Jurkat, Clone E6-1 (cell line): Measurements from ENCODE around the gene PTPRCAP.
"Not testable (repeated sequence)": the region's sequence is repeated elsewhere in the genome, so short reads cannot be mapped to it uniquely, and the experiment has no call there.

Experiments used
- DNase-seq: peaks from one replicate; pipeline ENCODE4 v3.0.0-alpha.2; 2011; ENCODE audit warnings: low read depth, low spot score
- H3K4me3 ChIP-seq: 2 replicates; pipeline ENCODE4 v1.5.1; 2011; ENCODE audit warnings: mild to moderate bottlenecking, low read length, control low read depth, moderate library complexity

PTPRCAP gene

DNA sequence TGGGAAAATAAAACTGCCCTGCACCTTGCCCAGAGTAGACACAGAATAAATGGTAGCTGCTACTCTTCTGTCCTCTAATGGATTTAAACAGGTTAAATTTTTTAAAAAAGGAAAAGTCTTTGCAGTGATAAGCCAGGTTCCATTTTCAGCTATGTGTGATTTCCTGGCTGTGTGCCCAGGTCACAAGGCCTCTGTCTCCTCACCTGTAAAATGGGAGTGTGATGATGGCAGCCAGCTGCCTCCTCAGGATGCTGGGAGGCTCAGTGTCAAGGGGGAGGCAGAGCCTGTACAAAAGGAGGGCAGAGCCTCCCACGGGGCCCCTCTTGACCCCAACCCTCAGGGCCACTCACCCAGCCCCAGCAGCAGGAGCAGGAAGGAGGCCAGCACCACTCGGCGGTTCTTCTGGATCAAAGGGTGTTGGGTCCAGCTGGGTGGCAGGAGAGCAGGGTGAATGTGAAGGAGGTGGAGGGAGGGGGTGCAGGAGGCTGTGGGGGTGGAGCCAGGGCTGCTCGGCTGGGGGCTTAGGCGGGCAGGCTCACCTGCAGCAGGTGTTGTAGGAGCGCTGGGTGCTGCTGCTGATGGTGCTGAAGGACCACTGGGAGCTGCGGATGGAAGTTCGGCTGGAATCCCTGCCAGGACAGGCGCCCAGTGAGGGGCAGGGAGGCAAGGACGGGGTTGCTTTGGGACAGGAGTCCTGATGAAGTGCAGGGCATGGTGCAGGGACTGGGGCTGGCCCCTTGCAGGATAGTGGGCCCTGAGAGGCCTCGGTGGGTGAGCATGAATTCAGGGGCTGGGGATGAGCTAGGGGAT is 29.7 kb upstream of the PTPRCAP start:
- H3K4me3 ChIP-seq: no peak overlapping the region
- DNase-seq: no peak

DNA sequence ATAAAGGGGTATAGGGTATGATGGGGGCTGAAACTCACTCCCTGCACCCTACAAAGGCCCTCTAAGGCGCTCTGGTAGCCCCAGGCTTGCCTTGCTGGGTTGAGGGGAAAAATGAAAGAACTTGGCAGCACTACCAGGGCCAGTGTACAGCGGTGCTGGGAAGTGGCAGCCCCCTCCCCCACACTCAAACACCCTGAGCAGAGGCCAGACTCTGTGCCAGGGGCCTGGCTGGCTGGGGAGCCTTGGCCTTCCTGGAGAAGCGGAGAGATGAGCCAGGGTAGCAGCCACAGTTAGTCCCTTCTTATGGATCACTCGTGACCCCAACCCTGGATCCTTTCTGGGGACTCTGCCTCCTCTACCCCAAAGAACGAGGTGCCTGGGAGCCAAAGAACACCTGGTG is 28.9 kb upstream of the PTPRCAP start:
- DNase-seq: no peak

DNA sequence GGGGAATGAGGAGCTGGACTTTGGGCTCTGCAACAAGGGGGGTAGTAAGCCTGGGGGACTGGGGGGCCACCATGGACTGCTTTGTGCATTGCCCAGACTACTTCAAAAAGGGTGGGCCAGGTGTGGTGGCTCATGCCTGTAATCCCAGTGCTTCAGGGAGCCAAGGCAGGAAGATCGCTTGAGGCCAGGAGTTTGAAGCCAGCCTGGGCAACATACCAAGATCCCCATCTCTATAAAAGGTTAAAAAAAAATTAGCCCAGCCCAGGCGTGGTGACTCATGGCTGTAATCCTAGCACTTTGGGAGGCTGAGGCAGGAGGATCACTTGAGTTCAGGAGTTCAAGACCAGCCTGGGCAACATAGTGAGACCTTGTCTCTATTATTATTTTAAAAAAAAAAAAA is 28.0 kb upstream of the PTPRCAP start:
- H3K4me3 ChIP-seq: peak overlapping the region; percentile 82
- DNase-seq: not testable (repeated sequence)

More for the DNA sequence above, 28.9 kb upstream of the PTPRCAP start:
- no peak overlapping the region for H3K4me3 ChIP-seq

DNA sequence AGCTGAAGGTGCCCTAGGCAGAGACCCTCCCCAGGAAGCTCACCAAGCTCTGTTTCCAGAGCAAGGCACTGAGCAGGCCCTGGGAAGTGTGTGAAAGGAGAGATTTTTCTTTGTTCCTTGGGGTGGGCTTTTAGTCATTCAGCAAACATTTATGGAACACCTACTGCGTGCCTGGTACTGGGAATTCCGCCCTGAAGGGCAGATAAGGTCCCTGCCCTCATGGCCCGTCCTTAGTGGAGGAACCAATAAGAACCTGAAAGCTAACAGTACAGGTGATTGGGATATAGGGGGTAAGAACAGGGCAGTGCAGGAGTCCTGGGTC is 27.7 kb upstream of the PTPRCAP start:
- no peak for DNase-seq
- H3K4me3 ChIP-seq: peak overlapping the region; percentile 82

DNA sequence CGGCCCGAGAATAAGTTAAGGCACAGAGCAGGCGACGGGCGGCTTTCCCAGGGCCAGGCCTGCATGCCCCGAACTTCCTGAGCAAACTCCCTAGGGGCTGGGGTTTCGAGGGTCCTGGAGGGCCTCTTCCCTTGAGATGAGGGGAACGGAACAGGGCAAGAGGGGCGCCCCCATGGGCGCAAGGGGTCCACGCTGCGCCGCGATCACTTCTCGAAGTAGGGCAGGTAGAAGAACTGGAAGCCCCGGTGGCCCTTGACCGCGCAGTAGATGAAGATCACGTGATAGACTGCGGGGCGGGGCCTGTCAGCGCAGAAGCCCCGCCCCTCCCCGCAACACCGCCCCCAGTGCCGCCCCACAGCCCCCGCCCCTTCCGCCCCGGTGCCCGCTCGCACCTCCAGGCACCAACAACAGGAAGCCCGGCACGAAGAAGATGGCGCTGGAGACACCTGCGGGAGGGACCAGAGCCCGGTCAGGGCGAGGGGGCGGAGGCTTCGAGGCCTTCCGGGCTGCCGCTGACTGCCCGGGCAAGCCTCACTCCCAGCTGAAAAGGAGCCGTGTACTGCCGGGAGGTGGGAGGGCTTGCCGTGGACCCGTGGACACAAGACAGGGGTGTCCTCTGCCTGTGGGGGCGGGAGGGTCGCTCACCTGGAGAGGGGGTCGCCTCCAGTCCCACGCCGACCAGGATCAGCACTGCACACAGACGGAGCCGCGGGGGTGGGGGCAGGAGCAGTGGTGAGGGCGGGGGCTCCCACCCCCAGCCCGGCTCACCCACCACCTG is 27.1 kb upstream of the PTPRCAP start:
- DNase-seq: peak; percentile 80
- H3K4me3 ChIP-seq: peak overlapping the region; percentile 82

DNA sequence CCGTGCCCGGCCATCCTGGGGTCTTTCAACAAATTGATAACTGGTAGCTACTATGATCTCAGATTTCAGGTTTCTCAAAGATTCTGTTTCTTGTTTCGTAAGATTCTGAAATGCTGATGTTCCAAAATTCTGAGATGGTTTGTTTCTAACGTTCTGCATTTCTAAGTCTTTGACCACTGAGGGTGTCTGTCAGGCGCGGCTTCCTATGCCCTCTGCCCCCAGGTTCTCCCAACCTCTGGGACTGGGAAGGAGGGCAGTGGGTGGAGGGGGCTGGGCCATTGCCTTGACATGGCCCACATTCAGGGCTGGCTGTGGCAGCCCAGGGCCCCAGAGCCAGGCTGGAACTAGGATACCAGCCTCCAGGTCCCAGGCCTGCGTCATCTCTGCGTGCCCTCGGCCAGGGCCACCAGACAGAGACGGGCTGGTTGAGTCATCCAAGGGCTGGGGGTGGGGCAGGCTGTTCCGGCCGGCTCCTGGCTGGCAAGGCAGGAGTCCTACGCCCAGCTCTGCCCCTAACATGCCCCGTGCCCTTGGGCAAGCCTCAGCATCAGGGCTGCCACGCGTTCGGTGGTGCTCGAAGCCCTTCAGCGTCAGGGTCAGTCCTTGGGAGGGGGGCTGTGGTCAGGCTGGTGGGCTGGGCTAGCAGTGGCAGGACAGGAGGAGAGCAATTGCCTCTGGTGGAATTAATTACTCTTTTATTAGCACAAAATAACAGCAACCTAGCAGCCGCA is 26.4 kb upstream of the PTPRCAP start:
- peak overlapping the region; percentile 82 for H3K4me3 ChIP-seq
- no peak for DNase-seq

DNA sequence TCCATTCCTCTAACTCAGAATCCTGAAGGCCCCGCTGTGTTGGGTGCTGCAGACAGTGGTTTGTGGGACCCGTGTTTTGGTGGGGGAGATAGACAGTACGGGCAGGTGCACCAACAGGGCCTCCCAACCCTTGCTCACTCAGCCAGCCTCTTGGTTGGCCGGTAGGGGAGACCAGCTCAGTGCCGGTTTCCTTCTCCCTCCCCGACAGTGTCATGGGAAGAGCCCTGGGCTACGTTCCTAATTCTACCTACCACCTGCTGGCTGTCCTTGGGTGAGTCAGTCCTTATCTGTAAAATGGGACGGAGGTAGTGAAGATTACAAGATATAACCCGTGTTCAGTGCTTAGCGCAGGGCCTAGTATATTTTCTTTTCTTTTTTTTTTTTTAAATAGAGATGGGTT is 25.7 kb upstream of the PTPRCAP start:
- H3K4me3 ChIP-seq: no peak overlapping the region
- no peak for DNase-seq

DNA sequence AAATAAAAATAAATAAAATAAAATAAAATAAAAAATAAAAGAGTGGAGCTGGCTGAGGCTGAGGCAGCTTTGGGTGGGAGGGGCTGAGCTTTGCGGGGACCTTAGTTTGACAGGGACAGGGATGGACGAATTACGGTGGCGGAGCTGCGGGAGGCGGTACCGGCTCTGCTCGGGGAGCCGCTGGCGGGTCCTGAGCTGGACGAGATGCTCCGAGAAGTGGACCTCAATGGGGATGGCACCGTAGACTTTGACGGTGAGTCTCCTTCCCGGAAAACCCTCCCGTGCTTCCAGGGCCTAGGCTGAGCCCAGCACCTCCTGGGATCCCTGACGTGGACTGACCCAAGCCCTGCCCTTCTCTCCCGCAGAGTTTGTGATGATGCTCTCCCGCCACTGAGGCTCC is 20.8 kb upstream of the PTPRCAP start:
- no peak for DNase-seq
- H3K4me3 ChIP-seq: no peak overlapping the region

DNA sequence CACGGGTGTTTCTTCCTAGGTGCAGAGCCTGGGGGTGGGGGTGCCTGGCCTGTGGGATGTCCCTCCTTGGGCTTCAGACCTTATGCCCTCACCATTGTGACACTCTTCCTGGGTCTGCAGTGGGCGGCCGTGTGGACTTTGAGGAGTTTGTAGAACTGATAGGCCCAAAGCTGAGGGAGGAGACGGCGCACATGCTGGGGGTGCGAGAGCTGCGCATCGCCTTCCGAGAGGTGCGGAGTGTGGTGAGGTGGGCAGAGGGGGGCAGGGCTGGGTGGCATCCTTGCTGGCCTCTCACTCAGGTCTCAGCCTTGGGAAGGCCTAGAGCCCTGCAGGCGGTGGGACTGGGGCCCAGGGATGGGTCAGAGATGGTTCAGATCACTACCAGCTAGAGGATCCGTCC is 20.0 kb upstream of the PTPRCAP start:
- H3K4me3 ChIP-seq: no peak overlapping the region
- no peak for DNase-seq

DNA sequence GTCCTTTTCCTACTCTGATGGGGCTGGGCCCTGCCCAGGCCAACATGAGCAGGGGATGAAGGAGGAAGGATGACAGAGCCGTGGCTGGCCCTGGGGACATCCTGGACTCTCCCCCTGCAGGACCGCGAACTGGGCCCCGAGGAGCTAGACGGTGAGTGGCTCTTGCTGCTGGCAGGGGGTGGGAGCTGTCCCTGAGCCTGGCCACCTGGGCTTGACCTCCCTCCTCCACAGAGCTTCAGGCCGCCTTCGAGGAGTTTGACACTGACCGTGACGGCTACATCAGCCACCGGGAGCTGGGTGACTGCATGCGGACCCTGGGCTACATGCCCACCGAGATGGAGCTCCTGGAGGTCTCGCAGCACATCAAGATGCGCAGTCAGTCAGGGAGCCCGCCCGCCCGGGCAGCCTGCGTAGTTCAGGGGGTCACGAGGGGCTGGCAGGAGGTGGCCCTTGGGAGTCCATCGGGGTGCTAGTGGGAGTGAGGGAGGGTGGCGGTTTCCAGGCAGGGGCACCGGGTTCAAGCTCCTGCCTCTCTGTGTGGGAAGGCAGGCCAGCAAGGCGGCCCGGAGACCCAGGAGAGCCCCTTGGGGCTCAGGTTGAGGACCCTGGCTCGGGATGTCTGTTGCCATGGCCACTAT is 18.7 kb upstream of the PTPRCAP start:
- no peak overlapping the region for H3K4me3 ChIP-seq
- no peak for DNase-seq

DNA sequence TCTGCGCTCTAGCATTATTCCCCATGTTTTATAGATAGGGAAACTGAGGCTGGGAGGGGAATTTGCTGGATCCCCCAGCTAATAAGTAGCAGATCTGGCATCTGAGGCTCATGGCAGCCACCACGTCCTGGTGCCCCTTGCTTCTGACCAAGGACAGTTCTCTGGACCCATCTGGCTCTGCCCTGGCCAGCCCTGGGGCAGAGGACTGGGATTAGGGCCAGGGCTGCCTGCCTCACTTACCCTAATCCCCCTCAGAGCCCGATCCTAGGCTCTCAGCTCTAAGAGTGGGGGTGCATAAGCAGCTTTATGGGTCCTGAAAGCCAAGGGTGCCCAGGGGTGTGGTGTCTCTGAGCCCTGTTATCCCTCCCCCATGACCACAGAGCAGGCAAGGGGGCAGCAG is 17.6 kb upstream of the PTPRCAP start, which contains the start of gene CABP4:
Gene CABP4, plus strand, starts transcription at position 301 of the 400 bp plus-strand sequence. Its CDS starts 70 bp downstream, at position 371.
- no peak for DNase-seq

DNA sequence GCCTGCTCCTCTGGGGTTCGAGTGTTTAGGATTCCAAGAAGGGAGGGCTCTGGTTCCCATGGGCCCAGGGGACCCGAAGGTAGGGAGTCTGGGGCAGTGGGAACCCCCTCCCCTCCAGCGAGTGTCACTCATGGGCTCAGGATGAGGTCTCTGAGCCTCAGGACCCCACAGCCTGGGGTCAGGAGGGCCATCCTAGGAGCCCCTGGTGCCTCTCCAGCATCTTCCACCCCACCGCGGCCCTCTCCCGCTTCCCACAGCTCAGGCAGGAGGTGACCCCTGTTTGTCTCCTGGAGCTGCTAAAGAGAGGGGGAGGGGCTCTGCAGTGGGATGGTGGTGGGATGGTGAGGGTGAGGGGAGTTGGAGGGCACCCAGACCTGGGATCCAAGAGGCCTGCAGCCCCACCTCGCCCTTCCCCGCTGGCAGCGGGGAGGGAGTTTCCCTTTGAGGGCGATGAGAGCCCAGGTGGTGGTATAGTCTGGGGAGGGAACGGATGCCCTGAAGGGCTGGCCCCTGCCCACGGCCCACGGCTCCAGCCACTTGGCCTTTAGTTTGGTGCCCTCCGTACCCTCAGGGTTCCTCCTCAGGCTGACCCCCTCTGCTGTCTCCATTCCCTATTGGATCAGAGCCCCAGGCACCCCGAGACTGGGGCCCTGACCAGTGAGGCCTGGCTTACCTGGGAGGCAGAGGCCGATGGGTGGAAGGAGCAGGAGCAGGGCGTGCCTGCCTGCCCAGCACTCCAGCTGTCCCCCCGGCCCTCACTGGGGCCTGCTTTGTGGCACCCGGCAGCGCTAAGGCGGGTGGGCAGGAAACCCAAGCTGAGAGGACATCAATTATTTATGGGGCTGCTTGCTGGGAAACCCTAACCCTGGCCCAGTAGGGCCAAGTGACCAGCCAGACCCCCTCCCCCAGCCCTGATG is 16.6 kb upstream of the PTPRCAP start:
- DNase-seq: no peak
- H3K4me3 ChIP-seq: no peak overlapping the region

More for the DNA sequence above, 17.6 kb upstream of the PTPRCAP start, which contains the start of gene CABP4:
- no peak within 1 kb of the TSS for H3K4me3 ChIP-seq

DNA sequence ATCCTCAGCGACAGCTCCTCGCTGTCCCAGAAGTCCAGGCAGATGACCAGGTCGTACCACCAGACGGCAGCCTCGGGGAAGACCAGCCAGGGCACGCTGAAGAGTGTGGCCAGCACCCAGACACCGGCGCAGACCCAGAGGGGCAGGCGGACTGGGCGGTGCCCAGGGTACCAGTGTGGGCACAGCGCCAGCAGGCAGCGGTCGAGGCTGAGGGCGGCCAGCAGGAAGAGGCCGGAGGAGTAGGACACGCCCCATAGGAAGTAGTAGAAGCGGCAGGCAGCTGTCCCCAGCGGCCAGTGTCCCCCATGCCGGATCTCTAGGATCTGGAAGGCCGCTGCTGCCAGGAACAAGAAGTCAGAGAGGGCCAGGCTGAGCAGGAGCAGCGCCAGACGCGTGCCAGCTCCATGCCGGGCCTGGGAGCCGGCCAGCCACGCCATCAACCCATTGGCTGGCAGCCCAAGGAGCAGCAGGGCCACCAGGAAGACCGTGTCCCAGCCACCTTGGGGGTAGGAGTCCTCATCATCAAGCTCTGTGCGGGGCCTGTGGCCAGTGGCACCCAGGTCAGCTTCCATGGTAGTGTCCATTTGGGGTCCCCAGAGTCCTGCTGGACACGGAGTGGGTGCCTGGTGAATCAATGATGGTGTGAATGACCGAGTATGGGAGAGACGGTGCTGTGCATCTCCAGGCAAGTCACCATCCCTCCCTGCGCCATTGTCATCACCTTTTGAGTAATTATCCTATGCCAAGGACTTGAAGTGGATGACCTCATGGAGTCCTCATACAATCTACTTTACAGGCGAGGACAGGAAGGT is 14.9 kb upstream of the PTPRCAP start, which contains the start of gene GPR152:
Gene GPR152, minus strand, starts transcription at position 589 of the 812 bp plus-strand sequence. Its CDS starts 5 bp downstream, at position 584.
- no peak for DNase-seq
- H3K4me3 ChIP-seq: no peak within 1 kb of the TSS

DNA sequence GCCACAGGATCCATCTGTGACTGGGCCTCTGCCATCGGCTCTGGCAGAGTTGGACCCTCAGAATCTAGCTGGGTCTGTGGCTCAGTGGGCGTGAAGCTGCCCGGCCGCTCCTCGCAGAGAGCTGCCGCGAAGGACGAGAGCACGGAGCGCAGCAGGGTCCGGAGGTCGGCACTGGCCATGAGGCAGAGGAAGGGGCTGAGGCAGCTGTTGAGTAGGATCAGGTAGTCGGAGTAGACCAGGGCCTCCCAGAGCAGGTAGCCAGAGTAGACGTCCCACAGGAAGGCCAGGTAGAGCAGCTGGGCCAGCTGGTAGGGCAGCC is 14.1 kb upstream of the PTPRCAP start:
- DNase-seq: no peak

DNA sequence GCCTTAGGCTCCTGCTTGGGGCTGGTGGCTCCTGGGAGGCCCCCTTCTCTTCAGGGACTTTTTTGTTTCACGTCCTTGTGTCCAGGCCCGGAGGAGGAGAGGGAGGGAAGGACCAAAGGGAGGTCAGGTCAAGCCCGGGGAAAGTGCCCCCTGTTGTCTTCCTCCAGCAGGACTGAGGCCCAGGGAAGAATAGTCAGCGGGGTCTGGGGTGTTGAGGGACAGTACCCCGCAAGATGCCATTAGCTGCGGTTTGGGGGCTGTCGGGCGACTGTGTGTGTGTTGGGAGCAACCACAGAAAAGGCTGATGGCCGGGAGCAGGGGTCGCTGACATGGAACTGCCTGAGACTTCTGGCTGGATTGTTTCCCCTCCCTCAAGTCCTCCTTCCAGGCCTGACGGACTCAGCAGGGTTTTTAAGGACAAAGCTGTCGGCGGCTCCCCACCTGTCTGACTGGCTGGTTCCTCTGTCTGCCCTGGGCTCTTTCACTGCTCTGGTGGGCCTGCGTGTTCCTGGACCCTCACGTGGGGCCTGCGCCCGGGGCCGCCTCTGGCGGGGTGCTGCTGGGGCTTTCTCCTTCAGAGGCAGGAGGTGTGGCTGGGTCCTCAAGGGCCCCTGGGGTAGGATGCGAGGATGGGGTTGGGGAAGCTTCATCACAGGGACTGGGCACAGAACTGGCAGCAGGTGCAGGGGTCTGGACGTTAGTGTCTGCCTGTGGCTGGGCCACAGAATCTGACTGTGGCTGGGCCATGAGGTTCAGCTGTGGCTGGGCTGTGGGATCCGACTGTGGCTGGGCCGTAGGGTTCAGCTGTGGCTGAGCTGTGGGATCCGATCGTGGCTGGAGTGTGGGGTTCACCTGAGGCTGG is 13.5 kb upstream of the PTPRCAP start:
- no peak for DNase-seq
- no peak overlapping the region for H3K4me3 ChIP-seq

More for the DNA sequence above, 14.1 kb upstream of the PTPRCAP start:
- no peak overlapping the region for H3K4me3 ChIP-seq

DNA sequence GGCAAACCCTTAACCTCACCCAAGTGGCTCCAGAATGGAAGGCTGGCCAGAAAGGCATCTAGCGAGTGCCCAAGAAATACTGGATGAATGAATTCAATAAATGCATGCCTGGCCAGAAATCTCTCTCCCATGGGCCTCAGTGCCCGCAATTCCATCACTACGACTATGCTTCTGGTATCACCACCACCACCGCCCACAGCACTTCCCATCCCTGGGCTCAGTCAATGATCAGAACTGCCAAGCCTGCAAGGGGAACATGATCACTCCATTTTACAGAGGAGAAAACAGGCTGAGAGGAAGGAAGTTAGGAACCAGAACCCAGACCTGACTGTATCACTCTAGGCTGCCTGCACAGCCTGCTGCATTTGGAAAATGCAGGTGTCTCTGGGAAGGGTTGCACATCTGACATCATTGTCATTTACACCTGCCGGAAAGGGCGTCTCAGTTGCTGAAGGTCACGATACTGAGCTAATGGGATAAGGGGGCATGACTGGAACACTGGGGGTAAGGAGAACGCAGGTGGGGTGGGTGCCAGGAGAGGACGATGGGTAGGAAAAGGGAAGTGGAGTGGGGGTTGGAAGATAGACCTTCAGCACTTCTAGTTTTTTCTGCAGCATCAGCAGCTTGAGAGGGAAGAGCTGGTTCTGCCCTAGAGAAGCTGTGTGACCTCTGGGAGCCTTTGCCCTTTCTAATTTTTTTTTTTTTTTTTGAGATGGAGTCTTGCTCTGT is 11.8 kb upstream of the PTPRCAP start:
- H3K4me3 ChIP-seq: no peak overlapping the region
- no peak for DNase-seq
